Hepatocyte (in vitro differentiated cells): ENCODE results near the gene ARHGEF10L.

Experiments used
- CTCF ChIP-seq: fragments of 200-600 bp; sonication (generic); IDR thresholded peaks from 2 replicates; pipeline ENCODE4 v1.5.1; 2016; ENCODE audit warnings: antibody characterized with exemption, mild to moderate bottlenecking; ENCODE audit not compliant: poor library complexity
- EZH2 ChIP-seq: fragments of 200-600 bp; sonication (generic); IDR thresholded peaks from 2 replicates; pipeline ENCODE4 v1.6.1; 2016; ENCODE audit warnings: antibody characterized with exemption, mild to moderate bottlenecking, borderline replicate concordance
- EZH2phosphoT487 ChIP-seq: fragments of 200-600 bp; sonication (generic); IDR thresholded peaks from one replicate; pipeline ENCODE4 v1.6.1; 2018; ENCODE audit warnings: antibody characterized with exemption, mild to moderate bottlenecking, low read depth, moderate library complexity; ENCODE audit not compliant: unreplicated experiment, severe bottlenecking

GRCh38 chr1:17640975-17641374, 101.5 kb downstream of the ARHGEF10L start:
- no peak for TF ChIP-seq CTCF
- no peak for TF ChIP-seq EZH2
- TF ChIP-seq EZH2phosphoT487: no peak
